Endothelial cell of umbilical vein (primary cell): ENCODE measurements around the gene GRID2.

Experiments used
- CTCF ChIP-seq, 2 donors: IDR thresholded peaks; 1 replicate in 1 of 2; 2 replicates in 1 of 2; pipeline ENCODE4 v1.5.1; 2011; ENCODE audit warnings: low read length in 2 of 2, mild to moderate bottlenecking in 2 of 2, moderate library complexity in 2 of 2, control low read depth in 1 of 2, inconsistent platforms in 1 of 2, low read depth in 1 of 2; ENCODE audit not compliant: insufficient read depth in 1 of 2; ENCODE audit errors: extremely low read depth in 1 of 2
- MAX ChIP-seq: IDR thresholded peaks from 2 replicates; pipeline ENCODE4 v1.6.1; 2011; ENCODE audit not compliant: insufficient read depth, insufficient read length
- POLR2AphosphoS5 ChIP-seq: IDR thresholded peaks from 2 replicates; pipeline ENCODE4 v1.6.1; 2012; ENCODE audit warnings: low read depth, mild to moderate bottlenecking, control low read depth, low read length, moderate library complexity; ENCODE audit not compliant: insufficient read depth

GRCh38 chr4:92268642-92269041 is 35.1 kb upstream of the GRID2 start:
- TF ChIP-seq CTCF (IDR thresholded peaks at IDR 0.05; ENCODE audit: extremely low read depth in 1 of 2, insufficient read depth in 1 of 2, low read depth in 1 of 2, low read length in 2 of 2) (no peak), MAX (no peak), POLR2AphosphoS5 (no peak)
